Uterus (tissue), 2 donors: ENCODE results near the gene TSPAN9.

Experiments
- POLR2A ChIP-seq, 2 donors: fragments of 450-650 bp; IDR thresholded peaks; one replicate each; pipeline ENCODE4 v1.6.1; 2016; ENCODE audit warnings: antibody characterized with exemption in 2 of 2, mild to moderate bottlenecking in 1 of 2, moderate library complexity in 1 of 2
- TF ChIP-seq, protein P1 (sequence below), 4 experiments: fragments of 200-600 bp in 2 of 4; fragments of 450-650 bp in 2 of 4; sonication (generic) in 2 of 4; IDR thresholded peaks; one replicate each; pipeline ENCODE4 v1.5.1; 2016 to 2019; ENCODE audit warnings: antibody characterized with exemption in 4 of 4, mild to moderate bottlenecking in 2 of 4, moderate library complexity in 1 of 4

DNA sequence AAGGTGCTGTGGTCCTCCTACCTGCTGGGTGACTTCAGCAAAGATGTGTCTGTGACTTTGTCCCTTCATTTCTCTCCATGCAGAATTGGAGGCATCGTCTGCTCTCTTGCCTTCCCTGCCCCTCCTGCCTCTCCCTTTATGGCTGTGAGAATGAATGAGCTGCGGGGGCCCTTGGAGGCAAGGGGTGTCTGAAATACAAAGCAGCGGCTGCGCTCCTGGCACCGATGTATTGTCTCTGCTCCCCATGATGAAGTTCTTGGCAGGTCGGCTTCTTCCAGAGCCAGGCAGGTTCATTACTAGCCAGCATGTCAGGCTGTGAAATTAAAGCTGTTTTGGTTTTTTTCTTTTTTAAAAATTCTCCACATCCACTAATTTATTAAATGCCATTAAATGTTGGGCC is 194.5 kb downstream of the TSPAN9 start:
- TF ChIP-seq, protein P1, sequence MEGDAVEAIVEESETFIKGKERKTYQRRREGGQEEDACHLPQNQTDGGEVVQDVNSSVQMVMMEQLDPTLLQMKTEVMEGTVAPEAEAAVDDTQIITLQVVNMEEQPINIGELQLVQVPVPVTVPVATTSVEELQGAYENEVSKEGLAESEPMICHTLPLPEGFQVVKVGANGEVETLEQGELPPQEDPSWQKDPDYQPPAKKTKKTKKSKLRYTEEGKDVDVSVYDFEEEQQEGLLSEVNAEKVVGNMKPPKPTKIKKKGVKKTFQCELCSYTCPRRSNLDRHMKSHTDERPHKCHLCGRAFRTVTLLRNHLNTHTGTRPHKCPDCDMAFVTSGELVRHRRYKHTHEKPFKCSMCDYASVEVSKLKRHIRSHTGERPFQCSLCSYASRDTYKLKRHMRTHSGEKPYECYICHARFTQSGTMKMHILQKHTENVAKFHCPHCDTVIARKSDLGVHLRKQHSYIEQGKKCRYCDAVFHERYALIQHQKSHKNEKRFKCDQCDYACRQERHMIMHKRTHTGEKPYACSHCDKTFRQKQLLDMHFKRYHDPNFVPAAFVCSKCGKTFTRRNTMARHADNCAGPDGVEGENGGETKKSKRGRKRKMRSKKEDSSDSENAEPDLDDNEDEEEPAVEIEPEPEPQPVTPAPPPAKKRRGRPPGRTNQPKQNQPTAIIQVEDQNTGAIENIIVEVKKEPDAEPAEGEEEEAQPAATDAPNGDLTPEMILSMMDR (IDR thresholded peaks at IDR 0.05), result no peak
- no peak for TF ChIP-seq POLR2A (IDR thresholded peaks at IDR 0.05)
